B cell (primary cell): ENCODE data around the gene RUNDC1. TPM values are rescaled to one million over a fixed set of nuclear protein-coding genes. Genes with fewer than 3 reads are reported as not detected.

Experiments used
- ATAC-seq: fragments of 200-7000 bp; cut with Tn5 transposase; one replicate; pipeline ENCODE4 v1.10.0; 2021; ENCODE audit warnings: low read depth, mild to moderate bottlenecking, moderate number of reproducible peaks, moderate library complexity
- CTCF ChIA-PET: fragments of 350-600 bp; sonication (Branson Sonifier 250); formaldehyde crosslinking; loops from one replicate; lab custom pipeline; 2021; ENCODE audit warnings: antibody characterized with exemption, inconsistent platforms; lab: Charles Lee
- POLR2A ChIA-PET: fragments of 350-600 bp; sonication (Branson Sonifier 250); formaldehyde crosslinking; loops from one replicate; lab custom pipeline; 2021; ENCODE audit warnings: antibody characterized with exemption; lab: Charles Lee
- DNase-seq: peaks from one replicate; pipeline ENCODE4 v3.0.0; 2013
- H2AFZ ChIP-seq: 2 replicates; pipeline ENCODE4 v1.6.1; 2012; ENCODE audit warnings: mild to moderate bottlenecking, low read depth, low read length; ENCODE audit not compliant: insufficient read depth, poor library complexity, severe bottlenecking
- H3K27ac ChIP-seq, 2 donors: 1 replicate in 1 of 2; 2 replicates in 1 of 2; pipeline ENCODE4 v1.5.1; 2012 to 2013; ENCODE audit warnings: low read length in 2 of 2, mild to moderate bottlenecking in 2 of 2, moderate library complexity in 1 of 2
- H3K27me3 ChIP-seq, 4 experiments: fragments of 200-600 bp in 1 of 4; sonication (generic) in 1 of 4; replicated peaks in 1 of 4; 1 replicate in 2 of 4; 2 replicates in 2 of 4; pipeline versions ENCODE4 v1.6.1 to v1.7.0; 2013 to 2016; ENCODE audit warnings: low read length in 3 of 4, mild to moderate bottlenecking in 2 of 4, mixed read lengths in 1 of 4, moderate library complexity in 1 of 4; ENCODE audit not compliant: insufficient read depth in 4 of 4, control insufficient read depth in 3 of 4; ENCODE audit errors: control extremely low read depth in 1 of 4
- H3K36me3 ChIP-seq, 2 experiments: replicated peaks in 1 of 2; 1 replicate in 1 of 2; 2 replicates in 1 of 2; pipeline versions ENCODE4 v1.6.1 to v1.7.1; 2013; ENCODE audit warnings: low read length in 1 of 2; ENCODE audit not compliant: insufficient read depth in 2 of 2, control insufficient read depth in 1 of 2; ENCODE audit errors: control extremely low read depth in 1 of 2, extremely low read depth in 1 of 2
- H3K4me1 ChIP-seq, 2 donors: fragments of 200-600 bp in 1 of 2; sonication (generic) in 1 of 2; 1 replicate in 1 of 2; 2 replicates in 1 of 2; pipeline versions ENCODE4 v1.5.1 to v1.6.1; 2013 to 2017; ENCODE audit warnings: low read length in 2 of 2; ENCODE audit not compliant: control insufficient read depth in 2 of 2, insufficient read depth in 2 of 2
- H3K4me2 ChIP-seq: replicated peaks from 2 replicates; pipeline ENCODE3; 2012; ENCODE audit warnings: mild to moderate bottlenecking, low read depth, low read length; ENCODE audit not compliant: poor library complexity, severe bottlenecking
- H3K4me3 ChIP-seq, 5 experiments: fragments of 200-600 bp in 1 of 5; sonication (generic) in 1 of 5; 1 replicate in 3 of 5; 2 replicates in 2 of 5; pipeline versions ENCODE4 v1.5.1 to v1.7.0; 2011 to 2016; ENCODE audit warnings: low read length in 4 of 5, mild to moderate bottlenecking in 4 of 5, low read depth in 2 of 5, control low read depth in 1 of 5, moderate library complexity in 1 of 5; ENCODE audit not compliant: insufficient read depth in 1 of 5; ENCODE audit errors: control extremely low read depth in 1 of 5, extremely low read depth in 1 of 5
- H3K79me2 ChIP-seq: fragments of 200-600 bp; sonication (generic); one replicate; pipeline ENCODE4 v1.6.0; 2016; ENCODE audit warnings: low read length; ENCODE audit not compliant: control insufficient read depth, insufficient read depth
- H3K9ac ChIP-seq: fragments of 200-600 bp; sonication (generic); 2 replicates; pipeline ENCODE4 v1.6.1; 2017; ENCODE audit warnings: mild to moderate bottlenecking, low read length, moderate library complexity
- H3K9me3 ChIP-seq, 3 donors: one replicate each; pipeline versions ENCODE4 v1.6.1 to v1.7.1; 2013; ENCODE audit warnings: low read length in 2 of 3; ENCODE audit not compliant: control insufficient read depth in 2 of 3, insufficient read depth in 1 of 3; ENCODE audit errors: control extremely low read depth in 1 of 3
- H4K20me1 ChIP-seq: 2 replicates; pipeline ENCODE4 v1.6.0; 2012; ENCODE audit warnings: mild to moderate bottlenecking, low read length; ENCODE audit not compliant: insufficient read depth, control insufficient read depth, poor library complexity, severe bottlenecking
- H3K27ac Mint-ChIP-seq: one replicate; pipeline ENCODE4 v1.8.0; 2021; ENCODE audit warnings: mixed read lengths
- H3K27me3 Mint-ChIP-seq: one replicate; pipeline ENCODE4 v1.8.0; 2021; ENCODE audit warnings: mixed read lengths
- H3K4me1 Mint-ChIP-seq: one replicate; pipeline ENCODE4 v1.8.0; 2021; ENCODE audit warnings: mixed read lengths
- H3K4me3 Mint-ChIP-seq: one replicate; pipeline ENCODE4 v1.8.0; 2021; ENCODE audit warnings: mixed read lengths
- H3K9me3 Mint-ChIP-seq: one replicate; pipeline ENCODE4 v1.8.0; 2022; ENCODE audit warnings: mixed read lengths; ENCODE audit not compliant: insufficient read depth
- CTCF ChIP-seq: fragments of 200-600 bp; IDR thresholded peaks from one replicate; pipeline ENCODE4 v1.8.0; 2022; ENCODE audit warnings: antibody characterized with exemption, mild to moderate bottlenecking
- EZH2 ChIP-seq: IDR thresholded peaks from 2 replicates; pipeline ENCODE4 v1.6.1; 2012; ENCODE audit warnings: borderline replicate concordance, low read depth, mild to moderate bottlenecking, moderate library complexity, low read length; ENCODE audit not compliant: insufficient read depth, poor library complexity, severe bottlenecking
- WGBS: methylation state at CpG from one replicate; pipeline ENCODE4 v1.1.5; 2013; ENCODE audit warnings: missing lambda C conversion rate; ENCODE audit not compliant: insufficient coverage; 5-methylcytosine and 5-hydroxymethylcytosine counted together
- intact Hi-C: fragments of 100-400 bp; cut with micrococcal nuclease; formaldehyde crosslinking; loops from one replicate; pipeline ENCODE4 v1.10.0; 2022
- polyA plus RNA-seq: library from polyadenylated mRNA; depleted of rRNA; stranded (reverse); fragments of >200 nt; gene quantifications from 2 replicates; pipeline ENCODE4 v1.2.3, GENCODE V29; 2012
- total RNA-seq, 2 donors: library from RNA; stranded (reverse); fragments of 120-200 nt in 1 of 2; gene quantifications; 1 replicate in 1 of 2; 2 replicates in 1 of 2; pipeline versions ENCODE4 v1.2.3 to v1.2.4, GENCODE V29; 2013 to 2022

The RUNDC1 gene
- total and polyA plus RNA-seq, 2 donors (not counting 1 experiment from before 2014, with no cell fraction given), result 14.6 to 43.7 TPM

- ChIA-PET POLR2A (no interaction called here), CTCF (interaction anchor here (1.0 to 1.1 kb wide), 3 partner anchors 12 to 329 kb away, joined by 3 read pairs; partner anchors contain the start of gene RPL27)
- Mint-ChIP-seq H3K27me3 (no peaks in the 10 kb centered on the region), H3K4me1 (peaks cover 16% of the 10 kb centered on the region), H3K9me3 (no peaks in the 10 kb centered on the region), H3K4me3 (no peak overlapping the region), H3K27ac (no peak overlapping the region)
- H3K4me2 ChIP-seq, result no peak overlapping the region
- ATAC-seq, result no peak
- intact Hi-C loops, result no loop called here
- H3K9ac ChIP-seq, result no peak overlapping the region
- peaks cover 8 to 13% of the 10 kb centered on the region in 2 donors for H3K4me1 ChIP-seq
- no peaks in the 10 kb centered on the region for H3K27me3 ChIP-seq
- peaks cover 0 to 26% of the 10 kb centered on the region in 2 experiments for H3K36me3 ChIP-seq
- peaks cover 37% of the 10 kb centered on the region for H3K79me2 ChIP-seq
- no peaks in the 10 kb centered on the region for H3K9me3 ChIP-seq
- H3K4me3 ChIP-seq, result no peak overlapping the region
- H2AFZ ChIP-seq, result no peak overlapping the region
- 93% methylated on average over 3 of the region's 5 CpGs for WGBS
- TF ChIP-seq CTCF (no peak), EZH2 (no peak)
- H3K27ac ChIP-seq, result no peak overlapping the region
- DNase-seq, result no peak
- no peaks in the 10 kb centered on the region for H4K20me1 ChIP-seq
These were observed 30.4 kb downstream of the RUNDC1 start for GRCh38 chr17:43010667-43011308.

DNA sequence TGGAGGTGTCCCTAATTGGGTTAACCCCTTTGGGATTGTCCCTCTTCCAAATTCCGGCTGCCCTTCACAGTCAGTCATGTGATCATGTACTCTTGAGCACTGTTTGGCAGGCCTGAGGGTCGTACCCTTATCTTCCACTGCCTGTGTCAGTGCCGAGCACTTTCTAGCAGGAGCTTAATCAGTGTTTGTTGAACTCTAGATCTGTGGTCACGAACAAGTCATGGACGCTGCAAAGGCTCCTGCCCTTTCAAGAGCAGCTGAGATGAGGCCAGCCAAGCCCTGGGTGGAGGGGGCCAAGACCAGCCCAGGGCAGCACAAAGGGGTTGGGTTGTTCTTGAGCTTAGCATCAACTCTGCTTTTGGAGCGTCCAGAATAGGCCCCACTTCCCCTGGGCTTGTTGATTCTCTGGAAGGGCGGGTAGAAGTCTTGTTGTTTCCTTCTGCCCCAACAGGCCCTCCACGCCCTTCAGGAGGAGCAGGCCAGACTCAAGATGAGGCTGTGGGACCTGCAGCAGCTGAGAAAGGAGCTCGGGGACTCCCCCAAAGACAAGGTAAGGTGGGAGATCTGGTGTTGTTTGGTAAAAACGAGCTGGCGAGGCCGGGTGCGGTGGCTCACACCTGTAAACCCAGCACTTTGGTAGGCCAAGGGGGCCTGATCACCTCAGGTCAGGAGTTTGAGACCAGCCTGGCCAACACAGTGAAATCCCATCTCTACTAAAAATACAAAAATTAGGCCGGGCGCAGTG, 31.5 kb downstream of the RUNDC1 start:
- no peak for TF ChIP-seq EZH2
- TF ChIP-seq CTCF, result no peak
- Histone ChIP-seq H3K27me3 (no peaks in the 10 kb centered on the region), H4K20me1 (no peaks in the 10 kb centered on the region), H3K4me2 (no peak overlapping the region), H3K4me1 (peaks cover 3 to 7% of the 10 kb centered on the region in 2 donors), H3K4me3 (no peak overlapping the region), H2AFZ (no peak overlapping the region), H3K9me3 (no peaks in the 10 kb centered on the region), H3K9ac (no peak overlapping the region), H3K79me2 (peaks cover 34% of the 10 kb centered on the region), H3K36me3 (peaks cover 0 to 26% of the 10 kb centered on the region in 2 experiments), H3K27ac (no peak overlapping the region)
- CTCF ChIA-PET, result interaction anchor here (0.8 to 1.3 kb wide), 3 partner anchors 10 to 327 kb away, joined by 3 read pairs; no protein-coding TSS in a partner anchor
- intact Hi-C loops, result no loop called here
- POLR2A ChIA-PET, result no interaction called here
- H3K4me1 Mint-ChIP-seq, result peaks cover 9% of the 10 kb centered on the region
- no peak overlapping the region for H3K4me3 Mint-ChIP-seq
- DNase-seq (no peak), ATAC-seq (no peak)
- H3K27ac Mint-ChIP-seq, result no peak overlapping the region
- no peaks in the 10 kb centered on the region for H3K27me3 Mint-ChIP-seq
- no peaks in the 10 kb centered on the region for H3K9me3 Mint-ChIP-seq
- 100% methylated on average over 11 of the region's 15 CpGs for WGBS
